WTC11 (cell line): ENCODE data around the gene STEAP1B.

Experiments
- ATF2 ChIP-seq: sonication (generic); formaldehyde crosslinking; IDR thresholded peaks from 2 replicates; pipeline ENCODE4 v1.8.1; 2022; ENCODE audit warnings: low read depth, missing genetic modification reagents, borderline replicate concordance
- KAT7 ChIP-seq: sonication (generic); formaldehyde crosslinking; IDR thresholded peaks from 2 replicates; pipeline ENCODE4 v1.8.1; 2023; ENCODE audit warnings: missing genetic modification reagents, mild to moderate bottlenecking, borderline replicate concordance
- MAX ChIP-seq: sonication (generic); formaldehyde crosslinking; IDR thresholded peaks from 2 replicates; pipeline ENCODE4 v1.8.0; 2022; ENCODE audit warnings: mild to moderate bottlenecking, missing genetic modification reagents

GRCh38 chr7:22546769-22547168 is 46.8 kb upstream of the STEAP1B start:
- TF ChIP-seq ATF2 (no peak), KAT7 (no peak), MAX (CRISPR knock-in tag) (no peak)
